ENCODE measurements around the gene DRD2. TPM values are rescaled to one million over a fixed set of nuclear protein-coding genes. Genes with fewer than 3 reads are reported as not detected.

DRD2 gene
- polyA plus RNA-seq, 1 donor from 2014 or later: not detected

DNA sequence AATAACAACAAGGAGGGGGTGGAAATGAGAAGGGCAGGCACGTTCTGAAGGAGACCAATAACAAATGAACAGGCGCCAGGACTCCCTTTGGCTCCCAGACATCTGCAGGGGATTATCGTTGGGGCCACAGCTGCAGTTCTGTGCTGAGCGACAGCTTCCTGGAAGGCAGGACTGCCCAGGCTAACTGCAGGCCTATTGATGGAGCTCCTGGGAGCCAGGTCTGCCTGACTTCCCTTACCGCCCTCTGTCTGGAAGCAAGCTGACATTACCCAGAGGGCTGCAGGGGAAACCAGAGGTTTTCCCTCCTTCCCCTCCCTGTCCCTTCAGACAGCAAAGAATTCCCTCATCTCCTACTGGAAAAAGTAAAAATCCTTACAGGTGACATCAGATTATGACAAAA is 5.0 kb downstream of the DRD2 start:
- no peak overlapping the region for H3K4me3 Mint-ChIP-seq
- H3K36me3 Mint-ChIP-seq: no peaks in the 10 kb centered on the region
- H3K4me1 Mint-ChIP-seq: peaks cover 0 to 4% (median 0%) of the 10 kb centered on the region in 3 donors
- no peak overlapping the region for H3K27ac Mint-ChIP-seq
- peaks cover 28% of the 10 kb centered on the region for H3K27me3 Mint-ChIP-seq
- peaks cover 0 to 2% (median 0%) of the 10 kb centered on the region in 3 donors for H3K9me3 Mint-ChIP-seq

DNA sequence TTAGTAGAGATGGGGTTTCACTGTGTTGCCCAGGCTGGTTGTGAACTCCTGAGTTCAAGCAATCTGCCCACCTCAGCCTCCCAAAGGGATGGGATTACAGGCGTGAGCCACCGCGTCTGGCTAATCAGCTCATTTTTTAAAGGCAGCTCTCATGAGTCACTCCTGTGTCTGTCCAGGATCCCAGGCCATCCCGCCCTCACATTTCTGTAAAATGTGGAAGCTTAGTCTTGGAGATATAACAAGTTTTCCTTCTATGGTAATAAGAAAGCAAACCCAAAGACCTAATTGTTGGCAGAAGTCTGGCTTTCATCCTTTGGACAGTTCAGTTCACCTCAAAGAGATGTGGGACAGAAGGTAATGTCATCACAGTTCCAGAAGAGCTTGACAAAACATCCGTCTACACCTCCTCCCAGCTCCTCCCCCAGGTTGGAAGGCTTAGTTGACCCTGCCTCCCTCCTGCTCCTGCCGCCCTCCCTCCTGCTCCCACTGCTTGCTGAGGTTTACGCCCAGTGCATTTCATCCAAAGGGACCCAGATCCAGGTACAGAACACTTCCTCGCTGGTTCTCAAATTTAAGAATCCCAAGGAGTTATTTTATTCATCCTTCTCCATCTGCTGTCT is 6.4 kb downstream of the DRD2 start:
- peaks cover 0 to 4% (median 0%) of the 10 kb centered on the region in 3 donors for H3K4me1 Mint-ChIP-seq
- no peaks in the 10 kb centered on the region for H3K36me3 Mint-ChIP-seq
- H3K4me3 Mint-ChIP-seq: no peak overlapping the region
- H3K9me3 Mint-ChIP-seq: peaks cover 0 to 2% (median 0%) of the 10 kb centered on the region in 3 donors
- peaks cover 24% of the 10 kb centered on the region for H3K27me3 Mint-ChIP-seq
- no peak overlapping the region for H3K27ac Mint-ChIP-seq

DNA sequence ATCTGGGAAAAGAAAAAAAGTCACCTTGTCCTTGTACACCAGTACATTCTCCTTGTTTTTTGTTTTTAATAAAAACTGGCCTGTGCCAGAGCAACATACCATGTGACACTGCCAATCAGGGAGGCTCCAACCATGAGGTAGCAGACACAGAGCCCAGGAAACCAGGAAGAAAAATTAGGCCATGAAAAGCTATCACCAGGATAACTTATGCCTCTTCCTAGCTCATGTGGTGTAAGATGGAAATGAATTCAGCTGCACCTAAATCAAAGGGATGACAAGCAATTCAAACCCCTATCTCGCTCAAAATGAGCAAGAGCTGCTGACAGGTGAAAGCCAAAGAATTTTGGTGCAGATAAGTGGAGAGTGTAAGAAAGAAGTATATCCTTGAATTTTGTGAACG is 7.7 kb downstream of the DRD2 start:
- H3K4me1 Mint-ChIP-seq: peaks cover 0 to under 1% (median 0%) of the 10 kb centered on the region in 3 donors
- peaks cover 0 to under 1% (median 0%) of the 10 kb centered on the region in 3 donors for H3K9me3 Mint-ChIP-seq
- H3K27ac Mint-ChIP-seq: no peak overlapping the region
- H3K27me3 Mint-ChIP-seq: peaks cover 21% of the 10 kb centered on the region
- H3K4me3 Mint-ChIP-seq: no peak overlapping the region
- H3K36me3 Mint-ChIP-seq: no peaks in the 10 kb centered on the region

DNA sequence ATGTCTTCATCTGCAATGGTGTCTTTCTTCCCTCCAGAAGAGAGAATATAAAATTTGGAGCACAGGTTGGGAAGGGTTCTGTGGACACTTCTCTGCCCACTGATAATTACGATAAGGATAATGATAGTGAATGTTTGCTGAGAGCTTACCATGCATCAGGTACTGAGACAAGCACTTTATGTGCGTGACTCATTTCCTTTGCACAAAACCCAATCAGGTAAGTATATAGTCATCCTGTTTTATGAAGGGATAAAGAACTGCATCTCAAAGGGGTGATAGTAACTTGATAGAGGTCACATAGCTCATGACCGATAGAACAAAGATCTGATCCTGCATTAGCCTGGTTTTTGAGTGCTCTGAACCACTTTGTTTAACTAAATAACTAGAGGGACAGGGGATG is 9.4 kb downstream of the DRD2 start:
- H3K4me1 Mint-ChIP-seq: no peaks in the 10 kb centered on the region
- no peaks in the 10 kb centered on the region for H3K36me3 Mint-ChIP-seq
- H3K4me3 Mint-ChIP-seq: no peak overlapping the region
- H3K27ac Mint-ChIP-seq: no peak overlapping the region
- peaks cover 19% of the 10 kb centered on the region for H3K27me3 Mint-ChIP-seq
- H3K9me3 Mint-ChIP-seq: no peaks in the 10 kb centered on the region

DNA sequence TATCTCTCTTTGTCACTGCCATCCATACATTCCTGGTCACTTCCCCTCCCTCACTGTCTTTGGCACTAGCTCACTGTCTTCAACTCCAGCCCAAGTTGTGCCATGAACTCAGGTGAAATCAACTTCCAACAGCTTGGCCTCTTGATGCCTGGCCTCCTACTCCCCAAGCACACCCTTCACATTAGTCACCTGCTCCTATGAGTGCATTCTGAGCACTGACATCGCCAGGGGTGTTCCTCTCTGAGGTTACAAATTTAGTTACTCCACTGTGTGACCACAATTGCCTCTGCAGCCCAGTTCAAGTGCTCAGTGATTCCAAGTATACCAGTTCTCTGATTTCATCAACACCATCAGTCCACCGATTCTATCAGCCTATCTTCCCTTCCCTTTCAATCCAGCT is 10.8 kb downstream of the DRD2 start:
- Mint-ChIP-seq H3K27ac (no peak overlapping the region), H3K27me3 (peaks cover 15% of the 10 kb centered on the region), H3K9me3 (no peaks in the 10 kb centered on the region), H3K4me1 (no peaks in the 10 kb centered on the region), H3K36me3 (no peaks in the 10 kb centered on the region), H3K4me3 (no peak overlapping the region)

DNA sequence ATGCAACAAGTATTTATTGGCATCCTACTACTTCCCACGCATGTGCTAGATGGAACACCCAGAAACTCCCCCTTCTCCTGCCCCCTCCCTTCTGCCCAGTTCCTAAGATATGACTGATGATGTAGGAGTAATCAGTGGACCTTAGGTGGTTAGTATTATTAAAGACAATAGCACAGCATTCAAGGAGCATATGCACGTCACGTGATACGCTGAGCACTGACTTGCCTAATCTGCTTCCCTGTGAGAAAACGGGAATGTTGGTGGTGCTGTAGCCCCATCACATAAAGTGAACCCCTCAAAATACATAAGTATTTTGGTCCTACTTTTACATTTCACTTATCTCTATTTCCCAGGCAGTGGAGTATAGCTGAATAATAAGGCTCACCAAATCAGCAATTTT is 12.4 kb downstream of the DRD2 start:
- no peaks in the 10 kb centered on the region for H3K9me3 Mint-ChIP-seq

DNA sequence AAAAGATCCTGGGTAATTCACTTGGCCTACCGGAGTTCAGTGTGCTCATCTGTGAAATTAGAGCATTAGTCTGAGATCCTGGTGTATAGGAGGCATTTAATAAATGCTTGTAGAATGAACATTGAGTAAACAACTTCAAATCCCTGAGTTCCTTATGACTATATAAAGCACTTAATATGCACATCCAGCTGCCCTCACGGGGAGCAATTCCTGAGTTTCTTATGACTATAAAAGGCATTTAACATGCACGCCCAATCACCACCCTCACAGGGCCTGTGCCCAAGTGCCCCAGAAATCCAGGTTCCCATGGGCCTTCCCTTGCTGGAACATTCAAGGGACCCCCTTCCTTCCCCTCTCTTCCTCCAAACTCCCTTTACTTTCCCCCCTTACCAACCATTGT is 13.6 kb downstream of the DRD2 start:
- Mint-ChIP-seq H3K27me3 (peaks cover 8% of the 10 kb centered on the region), H3K36me3 (no peaks in the 10 kb centered on the region), H3K4me3 (no peak overlapping the region), H3K9me3 (no peaks in the 10 kb centered on the region), H3K4me1 (no peaks in the 10 kb centered on the region), H3K27ac (no peak overlapping the region)

More for the DNA sequence above, 12.4 kb downstream of the DRD2 start:
- Mint-ChIP-seq H3K4me3 (peak overlapping the region in 1 of 4 donors; percentile 52), H3K27ac (no peak overlapping the region), H3K36me3 (no peaks in the 10 kb centered on the region), H3K27me3 (peaks cover 11% of the 10 kb centered on the region), H3K4me1 (no peaks in the 10 kb centered on the region)

DNA sequence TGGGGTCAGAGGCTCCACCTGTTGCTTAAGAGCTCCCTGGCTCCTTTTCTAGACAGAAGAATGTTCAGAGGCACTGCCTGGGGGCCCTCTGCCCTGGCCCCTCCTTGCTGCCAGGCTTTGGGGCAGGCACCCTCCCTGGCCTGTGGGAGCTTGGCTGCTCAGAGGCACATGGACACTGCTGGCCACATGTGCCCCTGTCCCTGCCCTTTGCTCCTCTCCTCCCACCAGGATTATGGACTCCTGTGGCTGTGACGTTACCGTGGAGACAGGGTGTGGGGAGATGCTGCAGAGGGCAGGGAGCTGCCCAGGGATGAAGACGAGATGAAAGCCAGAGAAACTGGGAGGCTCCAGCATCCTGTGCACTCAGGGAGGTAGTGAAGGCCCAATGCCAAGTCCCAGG is 14.7 kb downstream of the DRD2 start:
- Mint-ChIP-seq H3K4me3 (no peak overlapping the region), H3K4me1 (no peaks in the 10 kb centered on the region), H3K9me3 (peaks cover 0 to 1% (median 0%) of the 10 kb centered on the region in 3 donors), H3K27me3 (peaks cover 6% of the 10 kb centered on the region), H3K36me3 (no peaks in the 10 kb centered on the region), H3K27ac (no peak overlapping the region)

DNA sequence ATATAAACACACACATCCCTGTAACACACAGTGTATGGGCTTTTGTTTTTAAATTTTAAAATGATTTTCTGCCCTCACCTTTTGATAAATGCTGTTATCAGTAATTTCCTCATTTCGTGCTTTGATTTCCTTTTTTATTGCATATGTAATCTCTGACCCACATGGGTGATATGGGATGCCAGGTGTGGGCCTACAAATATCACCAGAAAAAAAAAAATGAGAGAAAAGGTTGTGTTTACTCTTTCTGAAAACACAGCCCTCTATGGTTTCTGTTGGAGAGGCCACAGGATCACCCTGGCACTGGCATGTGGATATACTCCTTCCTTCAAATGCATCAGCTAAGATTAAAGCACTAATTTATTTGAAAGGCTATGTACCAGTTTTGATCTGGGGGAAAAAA is 17.0 kb downstream of the DRD2 start:
- Mint-ChIP-seq H3K9me3 (peaks cover 0 to 1% (median 0%) of the 10 kb centered on the region in 3 donors), H3K36me3 (no peaks in the 10 kb centered on the region)

DNA sequence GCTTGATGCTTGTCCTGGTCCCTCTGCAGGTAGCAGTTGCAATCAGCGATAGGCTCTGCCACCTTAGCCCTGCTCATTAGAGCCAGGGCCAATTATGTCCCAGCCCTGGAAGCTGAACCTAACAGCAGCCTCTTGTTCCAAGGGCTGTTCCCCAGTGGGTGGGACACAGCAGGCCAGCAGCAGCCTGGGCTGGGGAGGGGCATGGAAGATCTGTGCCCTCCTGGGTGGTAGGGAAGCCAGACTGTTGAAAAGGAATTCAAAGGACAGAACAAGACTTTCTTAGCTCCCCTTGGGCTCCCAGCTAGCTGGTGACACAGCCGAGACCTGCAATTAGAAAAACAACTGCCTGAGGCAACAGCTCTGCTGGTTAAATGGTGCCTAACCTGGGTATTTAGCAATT is 17.4 kb downstream of the DRD2 start:
- H3K4me3 Mint-ChIP-seq: no peak overlapping the region
- H3K27ac Mint-ChIP-seq: no peak overlapping the region
- H3K4me1 Mint-ChIP-seq: no peaks in the 10 kb centered on the region
- peaks cover 2% of the 10 kb centered on the region for H3K27me3 Mint-ChIP-seq
- peaks cover 0 to 1% (median 0%) of the 10 kb centered on the region in 3 donors for H3K9me3 Mint-ChIP-seq
- H3K36me3 Mint-ChIP-seq: no peaks in the 10 kb centered on the region

More for the DNA sequence above, 17.0 kb downstream of the DRD2 start:
- Mint-ChIP-seq H3K27me3 (peaks cover 4% of the 10 kb centered on the region), H3K4me3 (no peak overlapping the region), H3K4me1 (no peaks in the 10 kb centered on the region), H3K27ac (no peak overlapping the region)

DNA sequence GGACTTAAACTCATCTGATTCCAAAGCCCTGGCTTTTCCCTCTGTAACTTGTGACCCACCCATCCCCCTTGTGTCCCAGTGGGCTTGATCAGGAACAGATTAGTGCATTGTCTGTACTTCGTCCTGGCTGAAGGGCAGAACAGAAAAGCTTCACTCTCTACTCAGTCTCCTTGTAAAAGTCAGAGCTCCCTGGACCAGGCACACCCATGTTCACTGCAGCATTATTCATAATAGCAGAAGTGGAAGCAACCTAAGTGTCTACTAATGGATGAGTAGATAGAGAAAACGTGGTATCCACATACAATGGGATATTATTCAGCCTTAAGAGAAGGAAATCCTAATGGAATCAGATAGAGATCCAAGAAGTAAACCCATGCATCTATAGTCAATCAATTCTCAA is 20.7 kb downstream of the DRD2 start:
- no peaks in the 10 kb centered on the region for H3K36me3 Mint-ChIP-seq
- H3K4me1 Mint-ChIP-seq: no peaks in the 10 kb centered on the region
- peaks cover 0 to 1% (median 0%) of the 10 kb centered on the region in 3 donors for H3K9me3 Mint-ChIP-seq
- no peak overlapping the region for H3K27ac Mint-ChIP-seq
- H3K27me3 Mint-ChIP-seq: peaks cover 1% of the 10 kb centered on the region
- no peak overlapping the region for H3K4me3 Mint-ChIP-seq

DNA sequence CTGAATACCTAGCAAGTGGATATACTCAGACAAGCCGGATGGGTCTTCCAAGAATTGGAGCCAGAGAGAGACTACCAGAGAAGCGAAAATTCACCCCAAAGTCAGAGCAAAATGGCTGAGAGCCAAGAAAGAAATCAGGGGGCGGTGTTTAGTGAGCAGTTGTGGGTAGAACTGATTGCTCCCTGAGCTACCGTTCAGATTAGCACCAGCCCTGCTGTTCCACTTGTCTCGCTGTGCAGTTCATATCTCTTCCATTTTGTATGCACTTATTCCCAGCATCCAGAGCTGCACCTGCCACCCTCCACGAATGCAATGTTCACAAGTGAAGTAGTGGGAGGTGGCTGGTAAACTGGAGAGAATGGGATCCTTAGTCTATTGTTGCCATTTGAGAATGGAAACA is 25.5 kb downstream of the DRD2 start:
- no peaks in the 10 kb centered on the region for H3K4me1 Mint-ChIP-seq
- H3K27ac Mint-ChIP-seq: no peak overlapping the region
- no peaks in the 10 kb centered on the region for H3K36me3 Mint-ChIP-seq
- H3K4me3 Mint-ChIP-seq: peak overlapping the region in 1 of 4 donors; percentile 58
- peaks cover 5% of the 10 kb centered on the region for H3K27me3 Mint-ChIP-seq
- no peaks in the 10 kb centered on the region for H3K9me3 Mint-ChIP-seq

DNA sequence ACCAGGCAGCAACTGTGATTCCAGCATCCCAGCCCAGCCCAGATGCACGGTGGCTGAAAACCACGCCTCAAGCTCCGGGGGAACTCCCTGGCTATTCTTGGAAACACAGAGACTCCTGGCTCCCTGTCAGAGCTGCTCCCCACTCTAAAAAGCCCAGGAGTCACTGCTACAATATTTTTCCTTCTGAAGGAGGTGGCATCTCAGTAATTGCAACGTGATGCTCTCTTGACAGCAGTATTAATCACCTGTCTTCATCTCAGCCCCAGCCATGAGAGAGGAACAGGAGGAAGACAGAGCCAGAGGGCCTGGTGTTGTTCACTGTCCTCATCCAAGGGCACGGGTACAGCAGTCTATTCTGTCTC is 26.9 kb downstream of the DRD2 start:
- H3K36me3 Mint-ChIP-seq: no peaks in the 10 kb centered on the region
- H3K4me1 Mint-ChIP-seq: no peaks in the 10 kb centered on the region
- no peak overlapping the region for H3K4me3 Mint-ChIP-seq
- peaks cover 6% of the 10 kb centered on the region for H3K27me3 Mint-ChIP-seq
- no peak overlapping the region for H3K27ac Mint-ChIP-seq
- no peaks in the 10 kb centered on the region for H3K9me3 Mint-ChIP-seq

DNA sequence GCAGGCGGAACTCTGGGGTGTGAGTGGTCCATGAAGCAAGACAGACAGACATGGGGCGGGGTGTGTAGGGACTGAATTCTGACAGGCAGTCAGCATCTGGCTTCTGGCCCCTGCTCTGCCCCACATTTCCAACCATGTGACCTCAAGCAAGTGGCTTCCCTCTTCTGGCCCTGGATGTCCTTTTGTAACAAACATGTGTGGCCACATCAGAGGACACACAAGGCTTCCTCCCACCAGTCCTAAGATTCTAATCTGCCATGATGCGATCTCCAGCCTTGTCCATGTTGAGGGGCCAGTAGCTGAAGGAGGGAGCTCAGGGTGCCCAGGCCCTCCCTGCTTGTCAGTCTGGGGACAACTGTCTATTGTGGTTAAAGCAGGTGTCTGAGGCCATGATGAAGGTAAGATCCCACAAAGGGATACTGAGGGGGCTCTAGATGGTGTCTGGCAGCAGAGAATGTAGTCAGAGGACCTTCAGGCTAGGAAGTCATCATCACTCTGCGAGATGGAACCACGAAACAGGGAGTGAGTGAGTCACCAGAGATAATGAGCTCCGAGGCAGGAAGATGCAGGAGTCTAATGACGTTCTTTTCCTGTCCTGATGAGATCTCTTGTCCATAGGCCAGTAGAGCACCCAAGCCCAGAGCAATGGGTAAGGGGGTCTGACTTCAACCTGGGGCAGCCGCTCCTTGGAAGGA is 27.4 kb downstream of the DRD2 start:
- H3K27me3 Mint-ChIP-seq: peaks cover 6% of the 10 kb centered on the region
- no peak overlapping the region for H3K4me3 Mint-ChIP-seq
- H3K9me3 Mint-ChIP-seq: no peaks in the 10 kb centered on the region
- H3K27ac Mint-ChIP-seq: no peak overlapping the region
- no peaks in the 10 kb centered on the region for H3K36me3 Mint-ChIP-seq
- H3K4me1 Mint-ChIP-seq: no peaks in the 10 kb centered on the region

DNA sequence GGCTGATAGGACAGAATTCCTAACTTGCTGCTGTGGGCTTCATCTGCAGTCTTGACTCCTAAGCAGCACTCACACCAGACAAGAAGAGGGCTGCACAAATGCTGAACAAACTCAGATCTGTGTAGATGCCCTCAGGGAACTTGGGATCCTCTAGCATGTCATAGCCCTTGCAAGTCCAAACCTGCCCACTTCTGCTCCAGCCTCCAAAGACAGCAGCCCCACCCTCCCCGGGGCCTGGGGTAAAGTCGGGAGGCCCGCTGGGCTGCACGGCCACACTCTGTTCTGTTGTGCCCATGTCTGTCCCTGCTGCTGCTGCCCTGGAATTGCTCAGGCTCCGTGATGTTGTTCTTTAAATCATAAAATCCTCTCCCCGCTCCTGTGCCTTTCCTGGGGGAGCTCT is 28.3 kb downstream of the DRD2 start:
- peaks cover 6% of the 10 kb centered on the region for H3K27me3 Mint-ChIP-seq
- no peaks in the 10 kb centered on the region for H3K4me1 Mint-ChIP-seq
- no peak overlapping the region for H3K4me3 Mint-ChIP-seq

DNA sequence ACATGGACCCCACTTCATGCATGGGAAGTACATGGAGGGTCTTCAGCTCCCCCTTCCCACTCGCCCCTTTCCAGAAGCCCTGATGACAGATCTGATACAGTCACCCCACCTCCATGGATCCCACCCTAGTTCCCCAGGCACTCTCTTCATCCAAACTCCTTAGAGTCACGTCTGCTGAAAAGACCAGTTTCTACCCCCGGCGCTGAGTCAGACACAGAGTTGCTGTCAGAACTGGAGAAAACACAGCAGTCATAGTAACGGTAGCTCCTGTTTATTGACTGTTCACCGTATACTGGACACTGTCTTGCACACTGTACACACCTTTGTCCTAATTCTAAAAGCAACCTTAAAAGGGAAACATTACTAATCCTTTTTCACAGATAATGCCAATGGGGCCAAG is 29.1 kb downstream of the DRD2 start:
- H3K4me1 Mint-ChIP-seq: no peaks in the 10 kb centered on the region
- H3K27ac Mint-ChIP-seq: no peak overlapping the region
- H3K9me3 Mint-ChIP-seq: no peaks in the 10 kb centered on the region
- H3K27me3 Mint-ChIP-seq: peaks cover 6% of the 10 kb centered on the region
- no peak overlapping the region for H3K4me3 Mint-ChIP-seq
- H3K36me3 Mint-ChIP-seq: no peaks in the 10 kb centered on the region

More for the DNA sequence above, 28.3 kb downstream of the DRD2 start:
- H3K9me3 Mint-ChIP-seq: no peaks in the 10 kb centered on the region
- no peaks in the 10 kb centered on the region for H3K36me3 Mint-ChIP-seq
- H3K27ac Mint-ChIP-seq: no peak overlapping the region
